WERI-Rb-1 (cell line): Measurements from ENCODE around the gene DNAH2.

Experiments
- DNase-seq: peaks from one replicate; pipeline ENCODE4 v3.0.0-alpha.2; 2020
- H3K27ac ChIP-seq: fragments of 250-450 bp; sonication (Bioruptor Pico); 2 replicates; pipeline ENCODE4 v1.5.1; 2020; ENCODE audit warnings: mild to moderate bottlenecking, moderate library complexity
- H3K27me3 ChIP-seq: fragments of 250-450 bp; sonication (Bioruptor Pico); 2 replicates; pipeline ENCODE4 v1.5.1; 2021; ENCODE audit warnings: mild to moderate bottlenecking, low read depth, moderate library complexity; ENCODE audit not compliant: insufficient read depth, severe bottlenecking
- H3K36me3 ChIP-seq: fragments of 250-450 bp; sonication (Bioruptor Pico); 2 replicates; pipeline ENCODE4 v1.5.1; 2020; ENCODE audit warnings: mild to moderate bottlenecking, moderate library complexity
- H3K4me3 ChIP-seq: 2 replicates; pipeline ENCODE4 v1.5.1; 2011; ENCODE audit warnings: low read depth, mild to moderate bottlenecking, control low read depth, low read length
- H3K9me3 ChIP-seq: fragments of 250-450 bp; sonication (Bioruptor Pico); 2 replicates; pipeline ENCODE4 v1.5.1; 2021; ENCODE audit warnings: mild to moderate bottlenecking, moderate library complexity; ENCODE audit not compliant: severe bottlenecking
- CTCF ChIP-seq: IDR thresholded peaks from 2 replicates; pipeline ENCODE4 v1.5.1; 2011; ENCODE audit warnings: low read depth, mild to moderate bottlenecking, control low read depth, inconsistent platforms, low read length

DNAH2 gene

GRCh38 chr17:7848131-7848579 is 130.6 kb downstream of the DNAH2 start:
- TF ChIP-seq CTCF: no peak
- Histone ChIP-seq H3K27ac (no peak overlapping the region), H3K4me3 (no peak overlapping the region), H3K27me3 (no peaks in the 10 kb centered on the region), H3K36me3 (peaks cover 57% of the 10 kb centered on the region), H3K9me3 (no peaks in the 10 kb centered on the region)
- no peak for DNase-seq

GRCh38 chr17:7848739-7849129 is 131.2 kb downstream of the DNAH2 start:
- DNase-seq: no peak
- Histone ChIP-seq H3K4me3 (no peak overlapping the region), H3K27me3 (no peaks in the 10 kb centered on the region), H3K9me3 (no peaks in the 10 kb centered on the region), H3K27ac (no peak overlapping the region), H3K36me3 (peaks cover 58% of the 10 kb centered on the region)
- no peak for TF ChIP-seq CTCF

GRCh38 chr17:7849130-7849750 is 131.7 kb downstream of the DNAH2 start:
- Histone ChIP-seq H3K36me3 (peaks cover 58% of the 10 kb centered on the region), H3K27me3 (no peaks in the 10 kb centered on the region)
- TF ChIP-seq CTCF: no peak

GRCh38 chr17:7849751-7850504 is 132.4 kb downstream of the DNAH2 start:
- Histone ChIP-seq H3K36me3 (peaks cover 58% of the 10 kb centered on the region), H3K9me3 (no peaks in the 10 kb centered on the region), H3K27me3 (no peaks in the 10 kb centered on the region), H3K27ac (no peak overlapping the region), H3K4me3 (no peak overlapping the region)
- DNase-seq: no peak
- no peak for TF ChIP-seq CTCF

More at GRCh38 chr17:7849130-7849750, 131.7 kb downstream of the DNAH2 start:
- H3K27ac ChIP-seq: no peak overlapping the region
- H3K4me3 ChIP-seq: no peak overlapping the region
- DNase-seq: no peak
- H3K9me3 ChIP-seq: no peaks in the 10 kb centered on the region

GRCh38 chr17:7850701-7851437 is 133.3 kb downstream of the DNAH2 start:
- H3K36me3 ChIP-seq: peaks cover 59% of the 10 kb centered on the region
- no peak overlapping the region for H3K4me3 ChIP-seq
- no peaks in the 10 kb centered on the region for H3K9me3 ChIP-seq
- H3K27ac ChIP-seq: 0 out of 2 replicates have a peak overlapping the region, but pooled peaks have one; percentile 19
- TF ChIP-seq CTCF: no peak
- H3K27me3 ChIP-seq: no peaks in the 10 kb centered on the region
- DNase-seq: no peak
